DOHH2 (cell line): Measurements from ENCODE around the gene ABRACL.

Experiments used
- H3F3A ChIP-seq: fragments of 200-600 bp; sonication (generic), shearing (Covaris generic); 2 replicates; pipeline ENCODE4 v1.6.0; 2016; ENCODE audit warnings: antibody characterized with exemption, mild to moderate bottlenecking; ENCODE audit not compliant: control insufficient read depth, insufficient read depth
- H3K27ac ChIP-seq: fragments of 200-600 bp; sonication (generic); 2 replicates; pipeline ENCODE4 v1.5.1; 2014; ENCODE audit warnings: low read depth, mild to moderate bottlenecking, low read length, moderate library complexity
- H3K27me3 ChIP-seq: fragments of 200-600 bp; sonication (generic); 2 replicates; pipeline ENCODE4 v1.6.1; 2014; ENCODE audit warnings: mild to moderate bottlenecking, low read length, mixed read lengths; ENCODE audit not compliant: control insufficient read depth
- H3K36me3 ChIP-seq: fragments of 200-600 bp; sonication (generic); 2 replicates; pipeline ENCODE4 v1.6.1; 2014; ENCODE audit warnings: mild to moderate bottlenecking, low read length, moderate library complexity, mixed read lengths; ENCODE audit not compliant: control insufficient read depth
- H3K4me1 ChIP-seq: fragments of 200-600 bp; sonication (generic); 2 replicates; pipeline ENCODE4 v1.6.1; 2014; ENCODE audit warnings: mild to moderate bottlenecking, low read length, mixed read lengths; ENCODE audit not compliant: control insufficient read depth
- H3K4me2 ChIP-seq: fragments of 200-600 bp; sonication (generic); 2 replicates; pipeline ENCODE4 v1.6.0; 2014; ENCODE audit warnings: mild to moderate bottlenecking, low read length, moderate library complexity
- H3K4me3 ChIP-seq: fragments of 200-600 bp; sonication (generic); 2 replicates; pipeline ENCODE4 v1.5.1; 2014; ENCODE audit warnings: mild to moderate bottlenecking, low read length, mixed read lengths
- H3K79me2 ChIP-seq: fragments of 200-600 bp; sonication (generic); 2 replicates; pipeline ENCODE4 v1.6.1; 2014; ENCODE audit warnings: mild to moderate bottlenecking, low read length, mixed read lengths; ENCODE audit not compliant: control insufficient read depth
- H3K9me2 ChIP-seq: fragments of 200-600 bp; sonication (generic); replicated peaks from 2 replicates; pipeline ENCODE4 v1.6.1; 2014; ENCODE audit warnings: mild to moderate bottlenecking, low read length, mixed read lengths; ENCODE audit not compliant: control insufficient read depth
- H3K9me3 ChIP-seq: fragments of 200-600 bp; sonication (generic); 2 replicates; pipeline ENCODE4 v1.6.1; 2014; ENCODE audit warnings: antibody characterized with exemption, low read length, mixed read lengths; ENCODE audit not compliant: control insufficient read depth, insufficient read depth
- H4K20me1 ChIP-seq: fragments of 200-600 bp; sonication (generic); 2 replicates; pipeline ENCODE4 v1.6.0; 2014; ENCODE audit warnings: low read depth, mild to moderate bottlenecking, antibody characterized with exemption, low read length, moderate library complexity; ENCODE audit not compliant: control insufficient read depth, insufficient read depth
- CTCF ChIP-seq: fragments of 200-600 bp; sonication (generic); IDR thresholded peaks from one replicate; pipeline ENCODE4 v1.5.1; 2014; ENCODE audit warnings: antibody characterized with exemption, mild to moderate bottlenecking, low read depth, low read length; ENCODE audit not compliant: poor library complexity, severe bottlenecking
- EZH2phosphoT487 ChIP-seq: fragments of 200-600 bp; sonication (generic); IDR thresholded peaks from 2 replicates; pipeline ENCODE4 v1.6.1; 2017; ENCODE audit warnings: borderline replicate concordance, mild to moderate bottlenecking, antibody characterized with exemption, low read length, moderate library complexity, mixed read lengths

The ABRACL gene

GRCh38 chr6:139068846-139069245 is 40.3 kb downstream of the ABRACL start:
- no peaks in the 10 kb centered on the region for H3F3A ChIP-seq
- H3K4me2 ChIP-seq, result no peak overlapping the region
- H3K4me1 ChIP-seq, result no peaks in the 10 kb centered on the region
- H3K4me3 ChIP-seq, result no peak overlapping the region
- H4K20me1 ChIP-seq, result no peaks in the 10 kb centered on the region
- H3K9me2 ChIP-seq, result no peaks in the 10 kb centered on the region
- H3K36me3 ChIP-seq, result no peaks in the 10 kb centered on the region
- no peak for TF ChIP-seq CTCF
- TF ChIP-seq EZH2phosphoT487, result no peak
- 0 out of 2 replicates have a peak, but pooled peaks cover 8% of the 10 kb centered on the region for H3K27me3 ChIP-seq
- H3K9me3 ChIP-seq, result no peaks in the 10 kb centered on the region
- H3K27ac ChIP-seq, result no peak overlapping the region
- no peaks in the 10 kb centered on the region for H3K79me2 ChIP-seq

- Histone ChIP-seq H3K79me2 (no peaks in the 10 kb centered on the region), H3K4me2 (no peak overlapping the region), H4K20me1 (no peaks in the 10 kb centered on the region), H3K9me3 (no peaks in the 10 kb centered on the region), H3K4me3 (no peak overlapping the region), H3K9me2 (no peaks in the 10 kb centered on the region), H3F3A (no peaks in the 10 kb centered on the region), H3K4me1 (no peaks in the 10 kb centered on the region), H3K36me3 (no peaks in the 10 kb centered on the region), H3K27ac (no peak overlapping the region), H3K27me3 (0 out of 2 replicates have a peak, but pooled peaks cover 3% of the 10 kb centered on the region)
- TF ChIP-seq EZH2phosphoT487, result no peak
- no peak for TF ChIP-seq CTCF
Measured at GRCh38 chr6:139073118-139073517, 44.6 kb downstream of the ABRACL start.

GRCh38 chr6:139079018-139079417 is 50.5 kb downstream of the ABRACL start:
- H3K27ac ChIP-seq, result no peak overlapping the region
- no peaks in the 10 kb centered on the region for H3K9me2 ChIP-seq
- H3K36me3 ChIP-seq, result no peaks in the 10 kb centered on the region
- H3K79me2 ChIP-seq, result no peaks in the 10 kb centered on the region
- H3K27me3 ChIP-seq, result peaks cover 11% of the 10 kb centered on the region
- TF ChIP-seq EZH2phosphoT487 (no peak), CTCF (no peak)
- H3K9me3 ChIP-seq, result no peaks in the 10 kb centered on the region
- no peaks in the 10 kb centered on the region for H3F3A ChIP-seq
- H4K20me1 ChIP-seq, result no peaks in the 10 kb centered on the region
- no peaks in the 10 kb centered on the region for H3K4me1 ChIP-seq
- H3K4me3 ChIP-seq, result no peak overlapping the region
- H3K4me2 ChIP-seq, result no peak overlapping the region
